GM12873 (cell line): ENCODE data around the gene SLFNL1.

Source experiments
- TF ChIP-seq, protein P1 (sequence below): IDR thresholded peaks from 2 replicates; pipeline ENCODE4 v1.5.1; 2012; ENCODE audit warnings: low read depth, mild to moderate bottlenecking, moderate library complexity, low read length, control low read depth; ENCODE audit not compliant: insufficient read depth; ENCODE audit errors: missing control alignments

The SLFNL1 gene

DNA sequence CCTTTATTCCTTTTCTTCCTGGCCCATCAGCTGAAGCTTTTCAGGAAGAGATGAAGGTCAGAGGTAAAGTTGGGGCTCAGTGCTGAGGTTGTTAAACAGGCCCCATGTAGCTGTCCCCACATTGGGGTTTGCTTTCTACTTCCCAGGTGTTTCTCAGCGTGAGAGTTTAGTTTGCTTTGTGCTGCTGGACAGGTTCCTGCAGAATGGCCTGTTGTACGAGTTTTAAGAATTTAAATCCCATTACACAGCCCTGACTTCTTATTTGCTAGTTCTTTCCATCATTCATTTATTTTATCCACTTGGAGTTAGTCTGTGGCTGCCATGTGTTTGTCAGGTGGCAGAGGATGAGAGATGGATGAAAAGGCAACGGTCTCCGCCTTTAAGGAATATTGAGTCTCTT lies 22.9 kb downstream of the SLFNL1 start:
- TF ChIP-seq, protein P1, sequence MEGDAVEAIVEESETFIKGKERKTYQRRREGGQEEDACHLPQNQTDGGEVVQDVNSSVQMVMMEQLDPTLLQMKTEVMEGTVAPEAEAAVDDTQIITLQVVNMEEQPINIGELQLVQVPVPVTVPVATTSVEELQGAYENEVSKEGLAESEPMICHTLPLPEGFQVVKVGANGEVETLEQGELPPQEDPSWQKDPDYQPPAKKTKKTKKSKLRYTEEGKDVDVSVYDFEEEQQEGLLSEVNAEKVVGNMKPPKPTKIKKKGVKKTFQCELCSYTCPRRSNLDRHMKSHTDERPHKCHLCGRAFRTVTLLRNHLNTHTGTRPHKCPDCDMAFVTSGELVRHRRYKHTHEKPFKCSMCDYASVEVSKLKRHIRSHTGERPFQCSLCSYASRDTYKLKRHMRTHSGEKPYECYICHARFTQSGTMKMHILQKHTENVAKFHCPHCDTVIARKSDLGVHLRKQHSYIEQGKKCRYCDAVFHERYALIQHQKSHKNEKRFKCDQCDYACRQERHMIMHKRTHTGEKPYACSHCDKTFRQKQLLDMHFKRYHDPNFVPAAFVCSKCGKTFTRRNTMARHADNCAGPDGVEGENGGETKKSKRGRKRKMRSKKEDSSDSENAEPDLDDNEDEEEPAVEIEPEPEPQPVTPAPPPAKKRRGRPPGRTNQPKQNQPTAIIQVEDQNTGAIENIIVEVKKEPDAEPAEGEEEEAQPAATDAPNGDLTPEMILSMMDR = no peak

DNA sequence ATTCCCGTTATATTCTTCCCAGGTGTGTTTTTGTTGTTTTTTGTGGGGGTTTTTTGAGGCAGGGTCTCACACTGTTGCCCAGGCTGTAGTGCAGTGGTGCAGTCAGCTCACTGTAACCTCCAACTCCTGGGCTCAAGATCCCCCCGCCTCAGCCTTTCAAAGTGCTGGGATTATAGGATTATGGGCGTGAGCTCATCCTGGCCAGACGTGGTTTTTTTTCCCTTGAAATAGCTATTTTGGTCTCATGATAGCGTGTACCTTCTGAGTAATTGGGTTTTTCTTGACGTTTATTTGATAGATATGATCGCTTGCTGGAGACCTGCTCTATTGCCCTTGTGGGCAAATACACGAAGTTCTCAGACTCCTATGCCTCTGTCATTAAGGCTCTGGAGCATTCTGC lies 24.4 kb downstream of the SLFNL1 start:
- TF ChIP-seq, protein P1 = no peak

DNA sequence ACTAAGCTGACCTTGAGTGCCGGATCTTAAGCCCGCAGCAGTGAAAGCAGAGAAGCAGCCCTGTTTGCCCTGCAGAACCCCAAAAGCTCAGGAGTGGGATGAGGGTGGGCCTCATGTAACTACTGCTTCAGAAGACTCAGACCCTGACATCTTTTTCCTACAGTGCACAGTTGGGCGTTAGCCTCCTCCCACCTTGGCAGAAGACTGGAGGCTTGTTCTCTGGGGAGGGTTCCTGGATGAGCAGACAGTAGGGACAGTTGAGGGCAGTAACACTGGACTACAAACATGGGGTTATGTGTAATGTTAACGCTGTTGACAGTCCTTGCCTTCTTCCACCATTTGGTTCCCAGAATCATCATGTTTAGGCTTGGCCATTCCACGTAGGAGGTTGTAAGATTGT lies 32.5 kb downstream of the SLFNL1 start:
- TF ChIP-seq, protein P1 = no peak

DNA sequence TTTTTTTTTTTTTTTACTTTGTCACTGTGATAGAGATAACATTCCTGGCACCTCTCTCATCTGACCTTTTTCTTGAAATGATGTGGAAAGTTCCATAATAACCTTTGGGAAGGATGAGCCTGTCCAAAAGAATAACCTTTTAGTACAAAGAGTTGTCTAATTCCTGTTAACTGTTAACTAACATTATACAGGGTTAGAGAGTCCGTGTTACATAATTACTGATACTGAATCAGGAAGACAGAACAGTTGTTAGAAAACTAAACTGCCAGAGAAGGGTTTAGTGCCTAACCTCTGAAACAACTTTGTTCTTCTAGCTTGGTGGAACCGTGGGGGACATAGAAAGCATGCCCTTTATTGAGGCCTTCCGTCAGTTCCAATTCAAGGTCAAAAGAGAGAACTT lies 33.2 kb downstream of the SLFNL1 start:
- TF ChIP-seq, protein P1 = no peak

DNA sequence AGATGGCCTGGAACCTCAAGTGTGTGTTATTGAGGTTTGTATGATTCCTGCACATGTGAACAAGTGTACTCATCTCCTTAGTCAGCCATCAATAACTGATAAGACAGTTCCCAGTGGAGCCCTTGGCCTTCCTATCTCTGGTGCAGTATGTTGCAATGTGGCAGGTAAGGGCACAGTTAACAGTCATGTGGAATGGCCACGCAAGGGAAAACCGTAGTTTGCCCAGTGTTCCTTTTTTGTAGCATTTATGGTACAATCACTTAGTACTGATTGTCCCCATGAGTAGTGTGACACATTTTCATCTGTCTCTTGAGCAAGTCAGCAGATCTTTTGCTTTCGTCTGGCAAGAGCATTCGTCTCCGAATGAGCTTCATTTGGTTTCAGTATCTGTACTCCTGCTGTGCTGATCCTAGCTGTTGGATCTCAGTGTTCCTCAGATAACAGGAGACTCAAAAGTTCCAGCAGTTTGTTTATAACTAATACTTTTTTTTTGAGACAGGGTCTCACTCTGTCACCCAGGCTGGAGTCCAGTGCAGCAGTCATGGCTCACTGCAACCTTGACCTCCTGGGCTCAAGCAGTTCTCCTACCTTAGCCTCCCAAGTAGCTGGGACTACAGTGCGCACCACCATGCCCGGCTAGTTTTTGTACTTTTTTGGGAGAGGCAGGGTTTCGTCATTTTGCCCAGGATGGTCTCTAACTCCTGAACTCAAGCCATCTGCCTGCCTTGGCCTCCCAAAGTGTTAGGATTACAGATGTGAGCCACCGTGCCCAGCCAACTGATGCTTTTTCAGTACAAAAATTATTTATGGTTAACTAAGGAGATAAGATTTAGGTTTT lies 33.9 kb downstream of the SLFNL1 start:
- TF ChIP-seq, protein P1 = no peak

DNA sequence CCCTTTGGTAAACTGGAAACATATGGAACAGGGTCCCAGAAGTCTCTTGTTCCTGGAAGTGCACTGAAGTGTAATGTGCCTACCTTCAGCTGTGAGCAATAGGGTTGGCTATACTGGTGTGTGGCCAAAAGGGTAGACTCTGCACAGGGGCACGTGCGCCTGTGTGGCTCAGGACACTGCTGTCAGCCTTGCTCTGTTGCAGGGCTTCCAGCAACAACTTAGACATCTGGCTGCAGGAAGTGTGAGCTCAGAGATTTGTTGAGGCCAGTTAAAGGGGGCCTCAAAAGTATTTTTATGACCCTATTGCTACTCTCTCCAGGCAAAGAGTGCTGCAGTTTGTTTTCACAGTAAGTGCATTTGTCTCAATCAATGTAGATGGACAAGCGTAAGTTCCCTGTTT lies 34.6 kb downstream of the SLFNL1 start:
- TF ChIP-seq, protein P1 = no peak

DNA sequence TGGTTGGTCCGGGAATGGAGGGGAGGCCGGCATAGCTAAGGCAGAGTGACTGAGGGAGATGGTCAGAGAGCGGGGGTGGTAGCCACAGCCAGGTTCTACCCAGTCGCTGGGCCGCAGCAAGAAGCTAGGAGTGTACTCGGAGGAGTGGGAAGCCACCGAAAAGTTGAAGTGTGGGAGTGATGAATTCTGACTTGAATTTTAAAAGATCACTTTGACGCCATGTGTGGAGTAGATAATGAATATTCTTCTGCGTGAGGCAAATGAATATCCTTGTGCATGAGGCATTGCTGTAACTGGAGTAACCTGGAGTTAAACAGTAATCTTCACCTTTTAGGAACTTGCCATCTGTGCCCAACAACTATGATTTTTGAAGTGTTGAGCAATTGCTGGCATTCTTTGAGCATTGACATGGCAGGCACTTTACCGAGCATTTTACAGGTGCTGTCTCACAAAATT lies 35.2 kb downstream of the SLFNL1 start:
- TF ChIP-seq, protein P1 = no peak
